ENCODE results near the gene KCNK10.

Gene KCNK10

GRCh38 chr14:88256997-88257950 lies 65.8 kb downstream of the KCNK10 start:
- no peak overlapping the region for H3K9ac ChIP-seq (ENCODE audit: low read depth, low read length)
- no peaks in the 10 kb centered on the region for H3K4me1 ChIP-seq (ENCODE audit: control insufficient read depth, insufficient read depth, low read length)
- no peaks in the 10 kb centered on the region for H3K36me3 ChIP-seq (ENCODE audit: control insufficient read depth, insufficient read depth, low read length)
- no peak overlapping the region for H3K4me3 ChIP-seq (ENCODE audit: low read depth, low read length)
- H3K9me3 ChIP-seq (ENCODE audit: control insufficient read depth, insufficient read depth, low read length) = no peaks in the 10 kb centered on the region
- H3K27me3 ChIP-seq (ENCODE audit: control insufficient read depth, insufficient read depth, low read length) = peaks cover 2% of the 10 kb centered on the region

GRCh38 chr14:88255798-88256197 lies 67.3 kb downstream of the KCNK10 start:
- Histone ChIP-seq H3K4me1 (ENCODE audit: control insufficient read depth, insufficient read depth, low read length) (no peaks in the 10 kb centered on the region), H3K27me3 (ENCODE audit: control insufficient read depth, insufficient read depth, low read length) (peaks cover 2% of the 10 kb centered on the region), H3K9me3 (ENCODE audit: control insufficient read depth, insufficient read depth, low read length) (no peaks in the 10 kb centered on the region), H3K9ac (ENCODE audit: low read depth, low read length) (no peak overlapping the region), H3K4me3 (ENCODE audit: low read depth, low read length) (no peak overlapping the region), H3K36me3 (ENCODE audit: control insufficient read depth, insufficient read depth, low read length) (no peaks in the 10 kb centered on the region)

GRCh38 chr14:88255196-88255595 lies 67.9 kb downstream of the KCNK10 start:
- Histone ChIP-seq H3K4me1 (ENCODE audit: control insufficient read depth, insufficient read depth, low read length) (no peaks in the 10 kb centered on the region), H3K4me3 (ENCODE audit: low read depth, low read length) (no peak overlapping the region), H3K36me3 (ENCODE audit: control insufficient read depth, insufficient read depth, low read length) (no peaks in the 10 kb centered on the region), H3K9me3 (ENCODE audit: control insufficient read depth, insufficient read depth, low read length) (no peaks in the 10 kb centered on the region), H3K27me3 (ENCODE audit: control insufficient read depth, insufficient read depth, low read length) (peaks cover 2% of the 10 kb centered on the region), H3K9ac (ENCODE audit: low read depth, low read length) (no peak overlapping the region)

GRCh38 chr14:88252498-88252897 lies 70.6 kb downstream of the KCNK10 start:
- H3K4me1 ChIP-seq (ENCODE audit: control insufficient read depth, insufficient read depth, low read length) = no peaks in the 10 kb centered on the region
- H3K9ac ChIP-seq (ENCODE audit: low read depth, low read length) = no peak overlapping the region
- H3K4me3 ChIP-seq (ENCODE audit: low read depth, low read length) = no peak overlapping the region
- no peaks in the 10 kb centered on the region for H3K9me3 ChIP-seq (ENCODE audit: control insufficient read depth, insufficient read depth, low read length)
- H3K36me3 ChIP-seq (ENCODE audit: control insufficient read depth, insufficient read depth, low read length) = no peaks in the 10 kb centered on the region
- no peaks in the 10 kb centered on the region for H3K27me3 ChIP-seq (ENCODE audit: control insufficient read depth, insufficient read depth, low read length)

- no peaks in the 10 kb centered on the region for H3K4me1 ChIP-seq (ENCODE audit: control insufficient read depth, insufficient read depth, low read length)
- no peaks in the 10 kb centered on the region for H3K36me3 ChIP-seq (ENCODE audit: control insufficient read depth, insufficient read depth, low read length)
- H3K9me3 ChIP-seq (ENCODE audit: control insufficient read depth, insufficient read depth, low read length) = no peaks in the 10 kb centered on the region
- no peak overlapping the region for H3K4me3 ChIP-seq (ENCODE audit: low read depth, low read length)
- no peaks in the 10 kb centered on the region for H3K27me3 ChIP-seq (ENCODE audit: control insufficient read depth, insufficient read depth, low read length)
- H3K9ac ChIP-seq (ENCODE audit: low read depth, low read length) = no peak overlapping the region
These were observed 71.4 kb downstream of the KCNK10 start for GRCh38 chr14:88251650-88252049.

- no peak overlapping the region for H3K4me3 ChIP-seq (ENCODE audit: low read depth, low read length)
- H3K9me3 ChIP-seq (ENCODE audit: control insufficient read depth, insufficient read depth, low read length) = no peaks in the 10 kb centered on the region
- H3K4me1 ChIP-seq (ENCODE audit: control insufficient read depth, insufficient read depth, low read length) = no peaks in the 10 kb centered on the region
- H3K9ac ChIP-seq (ENCODE audit: low read depth, low read length) = no peak overlapping the region
- no peaks in the 10 kb centered on the region for H3K27me3 ChIP-seq (ENCODE audit: control insufficient read depth, insufficient read depth, low read length)
- no peaks in the 10 kb centered on the region for H3K36me3 ChIP-seq (ENCODE audit: control insufficient read depth, insufficient read depth, low read length)
These were observed 73.8 kb downstream of the KCNK10 start for GRCh38 chr14:88249266-88249665.

- Histone ChIP-seq H3K9ac (ENCODE audit: low read depth, low read length) (no peak overlapping the region), H3K4me3 (ENCODE audit: low read depth, low read length) (no peak overlapping the region), H3K4me1 (ENCODE audit: control insufficient read depth, insufficient read depth, low read length) (no peaks in the 10 kb centered on the region), H3K9me3 (ENCODE audit: control insufficient read depth, insufficient read depth, low read length) (no peaks in the 10 kb centered on the region), H3K36me3 (ENCODE audit: control insufficient read depth, insufficient read depth, low read length) (no peaks in the 10 kb centered on the region), H3K27me3 (ENCODE audit: control insufficient read depth, insufficient read depth, low read length) (no peaks in the 10 kb centered on the region)
These were observed 74.5 kb downstream of the KCNK10 start for GRCh38 chr14:88248606-88249005.

GRCh38 chr14:88247228-88247627 lies 75.8 kb downstream of the KCNK10 start:
- Histone ChIP-seq H3K4me3 (ENCODE audit: low read depth, low read length) (no peak overlapping the region), H3K9me3 (ENCODE audit: control insufficient read depth, insufficient read depth, low read length) (no peaks in the 10 kb centered on the region), H3K27me3 (ENCODE audit: control insufficient read depth, insufficient read depth, low read length) (no peaks in the 10 kb centered on the region), H3K9ac (ENCODE audit: low read depth, low read length) (no peak overlapping the region), H3K4me1 (ENCODE audit: control insufficient read depth, insufficient read depth, low read length) (no peaks in the 10 kb centered on the region), H3K36me3 (ENCODE audit: control insufficient read depth, insufficient read depth, low read length) (no peaks in the 10 kb centered on the region)

GRCh38 chr14:88245321-88245720 lies 77.7 kb downstream of the KCNK10 start:
- Histone ChIP-seq H3K36me3 (ENCODE audit: control insufficient read depth, insufficient read depth, low read length) (no peaks in the 10 kb centered on the region), H3K9ac (ENCODE audit: low read depth, low read length) (no peak overlapping the region), H3K27me3 (ENCODE audit: control insufficient read depth, insufficient read depth, low read length) (no peaks in the 10 kb centered on the region), H3K4me1 (ENCODE audit: control insufficient read depth, insufficient read depth, low read length) (no peaks in the 10 kb centered on the region), H3K4me3 (ENCODE audit: low read depth, low read length) (no peak overlapping the region), H3K9me3 (ENCODE audit: control insufficient read depth, insufficient read depth, low read length) (no peaks in the 10 kb centered on the region)

GRCh38 chr14:88243946-88244345 lies 79.1 kb downstream of the KCNK10 start:
- no peaks in the 10 kb centered on the region for H3K4me1 ChIP-seq (ENCODE audit: control insufficient read depth, insufficient read depth, low read length)
- no peaks in the 10 kb centered on the region for H3K36me3 ChIP-seq (ENCODE audit: control insufficient read depth, insufficient read depth, low read length)
- no peak overlapping the region for H3K4me3 ChIP-seq (ENCODE audit: low read depth, low read length)
- H3K9ac ChIP-seq (ENCODE audit: low read depth, low read length) = no peak overlapping the region
- no peaks in the 10 kb centered on the region for H3K27me3 ChIP-seq (ENCODE audit: control insufficient read depth, insufficient read depth, low read length)
- H3K9me3 ChIP-seq (ENCODE audit: control insufficient read depth, insufficient read depth, low read length) = no peaks in the 10 kb centered on the region

- Histone ChIP-seq H3K9ac (ENCODE audit: low read depth, low read length) (no peak overlapping the region), H3K4me3 (ENCODE audit: low read depth, low read length) (no peak overlapping the region), H3K4me1 (ENCODE audit: control insufficient read depth, insufficient read depth, low read length) (no peaks in the 10 kb centered on the region), H3K9me3 (ENCODE audit: control insufficient read depth, insufficient read depth, low read length) (no peaks in the 10 kb centered on the region), H3K27me3 (ENCODE audit: control insufficient read depth, insufficient read depth, low read length) (no peaks in the 10 kb centered on the region), H3K36me3 (ENCODE audit: control insufficient read depth, insufficient read depth, low read length) (no peaks in the 10 kb centered on the region)
These were observed 80.6 kb downstream of the KCNK10 start for GRCh38 chr14:88242446-88242845.

- Histone ChIP-seq H3K4me1 (ENCODE audit: control insufficient read depth, insufficient read depth, low read length) (no peaks in the 10 kb centered on the region), H3K27me3 (ENCODE audit: control insufficient read depth, insufficient read depth, low read length) (no peaks in the 10 kb centered on the region), H3K4me3 (ENCODE audit: low read depth, low read length) (no peak overlapping the region), H3K36me3 (ENCODE audit: control insufficient read depth, insufficient read depth, low read length) (no peaks in the 10 kb centered on the region), H3K9me3 (ENCODE audit: control insufficient read depth, insufficient read depth, low read length) (no peaks in the 10 kb centered on the region), H3K9ac (ENCODE audit: low read depth, low read length) (no peak overlapping the region)
These were observed 81.3 kb downstream of the KCNK10 start for GRCh38 chr14:88241810-88242209.
